Endothelial cell of umbilical vein (primary cell): ENCODE measurements around the gene SHC1. TPM values are rescaled to one million over a fixed set of nuclear protein-coding genes. Genes with fewer than 3 reads are reported as not detected.
A peak's percentile ranks its signal among the peaks of the same experiment; 100 is the strongest.

Source experiments
- BruUV-seq: library from RNA; stranded (reverse); fragments of 400-500 nt; replicated peaks from 2 replicates; lab custom pipeline; 2021; lab: Mats Ljungman, UMichigan
- CTCF ChIA-PET: fragments of 300-600, 350-600 bp; sonication (Branson Sonifier 250); formaldehyde crosslinking; loops from one replicate; lab custom pipeline; 2021; ENCODE audit warnings: antibody characterized with exemption, inconsistent platforms; lab: Charles Lee
- POLR2A ChIA-PET: fragments of 300-600, 350-600 bp; sonication (Branson Sonifier 250); formaldehyde crosslinking; loops from one replicate; lab custom pipeline; 2021; ENCODE audit warnings: antibody characterized with exemption, inconsistent platforms; lab: Charles Lee
- DNase-seq: peaks from one replicate; pipeline ENCODE4 v3.0.0-alpha.2; 2011; ENCODE audit warnings: low read depth, low spot score
- FAIRE-seq: peaks from 2 replicates; lab custom pipeline; 2011; peaks lifted over from hg19 to GRCh38; lab: Jason Lieb, UNC
- H2AFZ ChIP-seq: 2 replicates; pipeline ENCODE4 v1.6.0; 2012; ENCODE audit warnings: low read depth, low read length, control low read depth, inconsistent platforms
- H3K27ac ChIP-seq: 2 replicates; pipeline ENCODE4 v1.5.1; 2011; ENCODE audit warnings: low read depth, mild to moderate bottlenecking, control low read depth, low read length, moderate library complexity; ENCODE audit not compliant: insufficient read depth
- H3K27me3 ChIP-seq, 2 experiments: 2 replicates each; pipeline versions ENCODE4 v1.6.0 to v1.6.1; 2011; ENCODE audit warnings: low read length in 2 of 2, mixed read lengths in 1 of 2; ENCODE audit not compliant: control insufficient read depth in 2 of 2, insufficient read depth in 2 of 2
- H3K36me3 ChIP-seq, 2 experiments: 2 replicates in 1 of 2; 3 replicates in 1 of 2; pipeline ENCODE4 v1.5.1; 2011; ENCODE audit warnings: low read length in 2 of 2, mild to moderate bottlenecking in 1 of 2, moderate library complexity in 1 of 2; ENCODE audit not compliant: control insufficient read depth in 2 of 2, insufficient read depth in 2 of 2; ENCODE audit errors: extremely low read depth in 1 of 2
- H3K4me1 ChIP-seq: 3 replicates; pipeline ENCODE4 v1.5.1; 2011; ENCODE audit warnings: mild to moderate bottlenecking, low read length; ENCODE audit not compliant: control insufficient read depth, insufficient read depth; ENCODE audit errors: extremely low read depth
- H3K4me2 ChIP-seq: 2 replicates; pipeline ENCODE4 v1.6.1; 2011; ENCODE audit warnings: low read length, control low read depth, mixed read lengths; ENCODE audit not compliant: insufficient read depth
- H3K4me3 ChIP-seq, 3 experiments: fragments of 200-600 bp in 1 of 3; sonication (generic), shearing (Covaris generic) in 1 of 3; replicated peaks in 1 of 3; 2 replicates each; pipeline ENCODE4 v1.5.1; 2011 to 2016; ENCODE audit warnings: control low read depth in 3 of 3, low read length in 3 of 3, mild to moderate bottlenecking in 2 of 3, inconsistent platforms in 1 of 3, low read depth in 1 of 3, moderate library complexity in 1 of 3; ENCODE audit not compliant: insufficient read depth in 1 of 3
- H3K79me2 ChIP-seq: 2 replicates; pipeline ENCODE4 v1.6.0; 2012; ENCODE audit warnings: low read length, inconsistent platforms; ENCODE audit not compliant: control insufficient read depth, insufficient read depth
- H3K9ac ChIP-seq: replicated peaks from 2 replicates; pipeline ENCODE3; 2011; ENCODE audit warnings: low read length, control low read depth; ENCODE audit not compliant: insufficient read depth; ENCODE audit errors: extremely low read depth
- H3K9me1 ChIP-seq: replicated peaks from 3 replicates; pipeline ENCODE4 v1.6.0; 2011; ENCODE audit warnings: mild to moderate bottlenecking, low read length; ENCODE audit not compliant: control insufficient read depth, insufficient read depth; ENCODE audit errors: extremely low read depth
- H3K9me3 ChIP-seq: replicated peaks from 2 replicates; pipeline ENCODE4 v1.5.1; 2012; ENCODE audit warnings: low read length, inconsistent platforms; ENCODE audit not compliant: control insufficient read depth, insufficient read depth
- H4K20me1 ChIP-seq: replicated peaks from 2 replicates; pipeline ENCODE3; 2011; ENCODE audit warnings: mild to moderate bottlenecking, low read length; ENCODE audit not compliant: control insufficient read depth, insufficient read depth; ENCODE audit errors: extremely low read depth
- EZH2 ChIP-seq: IDR thresholded peaks from 2 replicates; pipeline ENCODE4 v1.6.1; 2012; ENCODE audit warnings: borderline replicate concordance, low read depth, mild to moderate bottlenecking, moderate library complexity, low read length, inconsistent platforms; ENCODE audit not compliant: severe bottlenecking
- FOS ChIP-seq: IDR thresholded peaks from 2 replicates; pipeline ENCODE4 v1.6.1; 2011; ENCODE audit warnings: mild to moderate bottlenecking, low read length, moderate library complexity, borderline replicate concordance; ENCODE audit not compliant: insufficient read depth
- GATA2 ChIP-seq: IDR thresholded peaks from 2 replicates; pipeline ENCODE4 v1.7.0; 2011; ENCODE audit warnings: low read depth, mild to moderate bottlenecking, moderate library complexity, mixed read lengths, low read length; ENCODE audit not compliant: insufficient read length, insufficient read depth
- JUN ChIP-seq: IDR thresholded peaks from 2 replicates; pipeline ENCODE4 v1.6.1; 2011; ENCODE audit warnings: borderline replicate concordance, low read depth; ENCODE audit not compliant: insufficient read length, insufficient read depth
- MAX ChIP-seq: IDR thresholded peaks from 2 replicates; pipeline ENCODE4 v1.6.1; 2011; ENCODE audit not compliant: insufficient read depth, insufficient read length
- MYC ChIP-seq: IDR thresholded peaks from one replicate; pipeline ENCODE4 v1.6.1; 2011; ENCODE audit warnings: mild to moderate bottlenecking, low read depth, low read length
- POLR2A ChIP-seq: IDR thresholded peaks from 2 replicates; pipeline ENCODE4 v1.6.1; 2012; ENCODE audit warnings: low read depth, mild to moderate bottlenecking, control low read depth, low read length
- POLR2AphosphoS5 ChIP-seq: IDR thresholded peaks from 2 replicates; pipeline ENCODE4 v1.6.1; 2012; ENCODE audit warnings: low read depth, mild to moderate bottlenecking, control low read depth, low read length, moderate library complexity; ENCODE audit not compliant: insufficient read depth
- dilution Hi-C: fragments of 300-500 bp; cut with MboI; formaldehyde crosslinking; loops from one replicate; pipeline ENCODE4 v1.15.0; 2019; ENCODE audit warnings: low sequenced_read_pairs; ENCODE audit not compliant: extremely low pct_ligation_motif_present
- intact Hi-C: fragments of 100-400 bp; cut with micrococcal nuclease; formaldehyde crosslinking; loops from one replicate; pipeline ENCODE4 v1.10.0; 2022
- polyA plus RNA-seq, 4 experiments: library from polyadenylated mRNA; depleted of rRNA in 3 of 4; stranded (reverse) in 3 of 4; unstranded in 1 of 4; fragments of >200 nt; gene quantifications; 2 replicates each; pipeline versions ENCODE4 v1.2.1 to v1.2.3, GENCODE V29; 2011 to 2012; ENCODE audit warnings: missing spikeins in 1 of 4
- total RNA-seq: library from RNA; stranded (reverse); gene quantifications from 2 replicates; pipeline ENCODE4 v1.2.3, GENCODE V29; 2021
- TF ChIP-seq, protein P1 (sequence below), 2 donors: IDR thresholded peaks; 1 replicate in 1 of 2; 2 replicates in 1 of 2; pipeline ENCODE4 v1.5.1; 2011; ENCODE audit warnings: low read length in 2 of 2, mild to moderate bottlenecking in 2 of 2, moderate library complexity in 2 of 2, control low read depth in 1 of 2, inconsistent platforms in 1 of 2, low read depth in 1 of 2; ENCODE audit not compliant: insufficient read depth in 1 of 2; ENCODE audit errors: extremely low read depth in 1 of 2

The SHC1 gene
- total and polyA plus RNA-seq, 2 donors (not counting 3 experiments of a cell fraction or from before 2014, with no cell fraction given) = 316 to 324 TPM

DNA sequence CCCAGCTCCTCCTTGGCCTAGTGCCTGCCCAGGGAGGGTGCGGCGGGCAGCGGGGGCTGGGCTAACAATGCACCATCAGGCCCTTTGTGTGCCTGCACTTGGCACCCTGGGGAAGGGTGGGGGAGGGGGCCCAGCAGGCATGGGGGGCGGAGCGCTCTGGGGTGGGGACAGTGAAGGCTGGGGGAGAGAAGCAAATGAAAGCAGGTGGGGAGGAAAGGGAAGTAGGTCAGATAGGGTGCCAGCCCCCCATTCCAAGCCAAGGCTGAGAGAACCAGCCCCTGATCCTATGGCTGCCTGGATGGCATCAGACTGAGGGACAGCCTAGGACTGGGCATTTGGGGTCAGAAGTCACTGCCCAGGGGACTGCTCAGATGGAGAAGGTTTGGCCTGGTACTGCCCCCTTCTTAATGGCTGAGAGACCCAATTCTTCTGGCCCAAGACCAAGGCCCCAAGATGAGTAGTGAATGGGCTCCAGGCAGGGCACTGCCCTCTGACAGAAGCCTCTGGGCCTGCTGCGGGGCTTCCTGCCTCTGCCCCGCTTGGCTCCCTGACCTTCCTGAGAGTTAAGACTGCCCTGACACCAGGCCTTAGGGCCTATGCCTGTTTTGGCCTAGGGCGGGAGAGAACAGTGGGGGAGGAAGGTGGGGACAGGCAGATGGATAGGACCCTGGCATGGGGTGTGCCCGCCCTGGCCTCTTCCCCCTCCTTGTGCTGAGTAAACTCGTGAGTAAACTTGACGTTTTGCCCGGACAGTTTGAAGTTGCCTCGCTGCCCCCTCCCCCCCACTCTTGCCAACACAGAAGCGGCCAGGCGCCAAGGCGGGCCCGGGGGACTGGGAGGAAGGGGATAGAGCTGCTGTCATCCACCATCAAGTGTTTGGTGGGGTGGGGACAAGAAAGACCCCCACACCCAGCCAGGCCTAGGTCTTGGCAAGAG lies 34.8 kb upstream of the SHC1 start:
- CTCF ChIA-PET = interaction anchor here (1.1 to 6.5 kb wide), 4 partner anchors 9 to 39 kb away, joined by 3 to 87 read pairs (median 24); no protein-coding TSS in a partner anchor

DNA sequence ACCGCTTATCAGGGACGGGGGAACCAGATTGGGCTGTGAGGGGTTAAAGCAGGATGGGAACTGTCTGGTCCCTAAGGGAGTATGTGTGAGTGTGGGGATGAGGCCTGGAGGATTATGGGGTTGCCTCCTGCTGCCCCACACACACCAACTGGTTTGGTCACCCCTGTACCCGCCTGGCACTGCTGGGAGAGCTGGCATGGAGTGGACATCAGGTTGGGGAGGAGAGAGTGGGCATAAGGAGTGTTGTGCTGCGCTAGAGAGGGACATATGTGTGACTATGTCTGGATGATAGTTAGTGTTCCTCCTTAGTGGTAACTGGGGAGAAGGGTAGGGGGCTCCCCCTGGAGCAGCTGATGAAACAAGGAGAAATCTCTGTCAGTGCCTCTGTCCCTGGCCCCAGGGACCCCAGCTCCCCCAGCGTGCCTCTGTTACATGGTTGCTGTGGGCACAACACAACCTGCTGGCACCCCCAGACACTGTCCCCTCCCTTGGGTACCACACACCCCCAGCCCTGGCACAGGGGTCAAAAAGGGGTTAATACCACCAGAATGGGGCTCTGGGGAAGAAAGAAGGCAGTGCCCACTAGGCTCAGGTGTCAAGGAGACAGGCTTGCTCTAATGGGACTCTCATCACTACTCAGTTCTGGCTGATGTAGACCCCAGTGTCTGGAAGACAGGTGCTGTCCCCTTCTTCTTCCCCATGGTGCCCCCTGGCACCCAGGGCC lies 34.0 kb upstream of the SHC1 start:
- dilution Hi-C loops = no loop called here
- Histone ChIP-seq H2AFZ (no peak overlapping the region), H3K79me2 (peaks cover 16% of the 10 kb centered on the region), H3K27ac (peak overlapping the region; percentile 0), H3K9me3 (no peaks in the 10 kb centered on the region), H3K4me2 (peak overlapping the region; percentile 54), H3K4me3 (peak overlapping the region in 2 of 3 experiments; percentile 65 to 94), H3K9me1 (no peaks in the 10 kb centered on the region), H3K4me1 (peaks cover 25% of the 10 kb centered on the region), H3K27me3 (no peaks in the 10 kb centered on the region), H4K20me1 (no peaks in the 10 kb centered on the region), H3K9ac (no peak overlapping the region), H3K36me3 (no peaks in the 10 kb centered on the region)
- ChIA-PET POLR2A (interaction anchor here (0.6 kb wide), 1 partner anchor 1115 kb away, joined by 4 read pairs; no protein-coding TSS in a partner anchor), CTCF (interaction anchor here (0.8 to 6.5 kb wide), 5 partner anchors 10 to 47 kb away, joined by 3 to 87 read pairs (median 3); partner anchors contain the start of genes ADAM15, FLAD1 and SHC1)
- no peak for TF ChIP-seq FOS
- no peak for TF ChIP-seq POLR2A
- no peak for TF ChIP-seq MYC
- TF ChIP-seq, protein P1, sequence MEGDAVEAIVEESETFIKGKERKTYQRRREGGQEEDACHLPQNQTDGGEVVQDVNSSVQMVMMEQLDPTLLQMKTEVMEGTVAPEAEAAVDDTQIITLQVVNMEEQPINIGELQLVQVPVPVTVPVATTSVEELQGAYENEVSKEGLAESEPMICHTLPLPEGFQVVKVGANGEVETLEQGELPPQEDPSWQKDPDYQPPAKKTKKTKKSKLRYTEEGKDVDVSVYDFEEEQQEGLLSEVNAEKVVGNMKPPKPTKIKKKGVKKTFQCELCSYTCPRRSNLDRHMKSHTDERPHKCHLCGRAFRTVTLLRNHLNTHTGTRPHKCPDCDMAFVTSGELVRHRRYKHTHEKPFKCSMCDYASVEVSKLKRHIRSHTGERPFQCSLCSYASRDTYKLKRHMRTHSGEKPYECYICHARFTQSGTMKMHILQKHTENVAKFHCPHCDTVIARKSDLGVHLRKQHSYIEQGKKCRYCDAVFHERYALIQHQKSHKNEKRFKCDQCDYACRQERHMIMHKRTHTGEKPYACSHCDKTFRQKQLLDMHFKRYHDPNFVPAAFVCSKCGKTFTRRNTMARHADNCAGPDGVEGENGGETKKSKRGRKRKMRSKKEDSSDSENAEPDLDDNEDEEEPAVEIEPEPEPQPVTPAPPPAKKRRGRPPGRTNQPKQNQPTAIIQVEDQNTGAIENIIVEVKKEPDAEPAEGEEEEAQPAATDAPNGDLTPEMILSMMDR (IDR thresholded peaks at IDR 0.05; ENCODE audit: extremely low read depth in 1 of 2, insufficient read depth in 1 of 2, low read depth in 1 of 2, low read length in 2 of 2) = no peak
- TF ChIP-seq POLR2AphosphoS5 = no peak
- no peak for TF ChIP-seq EZH2
- no peak for TF ChIP-seq JUN
- no peak for TF ChIP-seq GATA2
- no peak for TF ChIP-seq MAX
- BruUV-seq = no TSS peak
- DNase-seq = no peak
- FAIRE-seq = peak; percentile 70
- intact Hi-C loops = loop anchor here (5.0 kb wide), 1 partner anchor 447 kb away; the partner anchor contains the start of gene UBE2Q1

More for the DNA sequence above, 34.8 kb upstream of the SHC1 start:
- Histone ChIP-seq H3K4me2 (no peak overlapping the region), H3K4me3 (no peak overlapping the region), H3K4me1 (peaks cover 17% of the 10 kb centered on the region), H3K79me2 (peaks cover 16% of the 10 kb centered on the region), H3K9me1 (no peaks in the 10 kb centered on the region), H4K20me1 (no peaks in the 10 kb centered on the region), H3K9me3 (no peaks in the 10 kb centered on the region), H3K9ac (no peak overlapping the region), H3K27me3 (no peaks in the 10 kb centered on the region), H2AFZ (no peak overlapping the region), H3K27ac (no peak overlapping the region), H3K36me3 (no peaks in the 10 kb centered on the region)
- BruUV-seq = no TSS peak
- FAIRE-seq (no peak), DNase-seq (no peak)
- POLR2A ChIA-PET = interaction anchor here (0.6 kb wide), 2 partner anchors 10 to 1114 kb away, joined by 4 to 6 read pairs; no protein-coding TSS in a partner anchor
- TF ChIP-seq EZH2 (no peak), MYC (no peak), MAX (no peak)
- intact Hi-C loops = no loop called here
- dilution Hi-C loops = no loop called here
